ENCODE measurements around the gene APOA4. TPM values are rescaled to one million over a fixed set of nuclear protein-coding genes. Genes with fewer than 3 reads are reported as not detected.

Gene APOA4
- total and polyA plus RNA-seq, 9 of the 15 experiments (the other 6 are each of a cell fraction or from before 2014, with no cell fraction given), result 0.07 TPM; not detected in 8

- TF ChIP-seq MGA (IDR thresholded peaks at IDR 0.05) (peak; percentile 85), YBX1 (IDR thresholded peaks at IDR 0.05) (no peak), THRB (CRISPR knock-in tag; conservative IDR thresholded peaks at IDR 0.05) (no peak), KDM5B (IDR thresholded peaks at IDR 0.05; ENCODE audit: insufficient replicate concordance, low read depth, low read length) (no peak), MBD2 (IDR thresholded peaks at IDR 0.05; ENCODE audit: borderline replicate concordance, low read depth) (no peak), SIX5 (IDR thresholded peaks at IDR 0.05; ENCODE audit: borderline replicate concordance in 1 of 2, insufficient read depth in 1 of 2, low read depth in 1 of 2, low read length in 2 of 2) (no peak), ZFX (CRISPR knock-in tag; IDR thresholded peaks at IDR 0.05) (no peak), POLR2AphosphoS2 (IDR thresholded peaks at IDR 0.05; ENCODE audit: low read length) (no peak), L3MBTL2 (IDR thresholded peaks at IDR 0.05) (peak; percentile 54), CTCF (IDR thresholded peaks at IDR 0.05 in 2 of 3, conservative IDR thresholded peaks at IDR 0.05 in 1 of 3; ENCODE audit: insufficient read depth in 2 of 3, low read depth in 1 of 3, low read length in 3 of 3) (0 out of 6 replicates have a peak, but pooled peaks of 1 of the 3 experiments have one; percentile 9), NFXL1 (CRISPR knock-in tag; IDR thresholded peaks at IDR 0.05) (no peak), XRCC4 (IDR thresholded peaks at IDR 0.05; ENCODE audit: extremely low read depth, insufficient read depth, insufficient read length) (no peak)
These were observed 49.7 kb downstream of the APOA4 start (continued) for GRCh38 chr11:116773203-116774097.
